Panc1 (cell line): ENCODE data around the gene LCN1. TPM values are rescaled to one million over a fixed set of nuclear protein-coding genes. Genes with fewer than 3 reads are reported as not detected.

Experiments used
- ATAC-seq: fragments of 200-7000 bp; cut with Tn5 transposase; 2 replicates; pipeline ENCODE4 v1.9.1; 2020; ENCODE audit warnings: mild to moderate bottlenecking, moderate library complexity
- BruUV-seq: library from RNA; stranded (reverse); fragments of 400-500 nt; replicated peaks from 2 replicates; lab custom pipeline; 2021; lab: Mats Ljungman, UMichigan
- CTCF ChIA-PET: fragments of 300-600 bp; sonication (Branson Sonifier 250); formaldehyde crosslinking; loops from one replicate; lab custom pipeline; 2022; ENCODE audit warnings: antibody characterized with exemption; lab: Charles Lee
- POLR2A ChIA-PET: fragments of 300-600 bp; sonication (Branson Sonifier 250); formaldehyde crosslinking; loops from one replicate; lab custom pipeline; 2022; ENCODE audit warnings: antibody characterized with exemption; lab: Charles Lee
- DNase-seq: peaks from one replicate; pipeline ENCODE4 v3.0.0-alpha.2; 2010; ENCODE audit warnings: low read depth, low spot score
- H3K27ac ChIP-seq: 2 replicates; pipeline ENCODE4 v1.5.1; 2011; ENCODE audit warnings: mild to moderate bottlenecking, low read length, inconsistent platforms
- H3K27me3 ChIP-seq: fragments of 200-500 bp; sonication (Bioruptor generic); 2 replicates; pipeline ENCODE4 v1.6.0; 2014; ENCODE audit warnings: low read length, inconsistent platforms; ENCODE audit not compliant: control insufficient read depth, insufficient read depth
- H3K36me3 ChIP-seq: fragments of 200-500 bp; sonication (Bioruptor generic); 2 replicates; pipeline ENCODE4 v1.5.1; 2014; ENCODE audit warnings: inconsistent platforms, mild to moderate bottlenecking, low read length, moderate library complexity; ENCODE audit not compliant: control insufficient read depth, insufficient read depth
- H3K4me1 ChIP-seq: 2 replicates; pipeline ENCODE4 v1.5.1; 2011; ENCODE audit warnings: inconsistent platforms, mild to moderate bottlenecking, low read length, moderate library complexity; ENCODE audit not compliant: control insufficient read depth, insufficient read depth
- H3K4me3 ChIP-seq, 2 experiments: 2 replicates each; pipeline ENCODE4 v1.5.1; 2011 to 2012; ENCODE audit warnings: low read depth in 2 of 2, low read length in 2 of 2, mild to moderate bottlenecking in 2 of 2, inconsistent platforms in 1 of 2, moderate library complexity in 1 of 2
- H3K9me3 ChIP-seq: fragments of 200-500 bp; sonication (Bioruptor generic); 2 replicates; pipeline ENCODE4 v1.5.1; 2014; ENCODE audit warnings: low read depth, mild to moderate bottlenecking, inconsistent platforms, low read length, moderate library complexity; ENCODE audit not compliant: control insufficient read depth, insufficient read depth
- CTCF ChIP-seq: fragments of 450-650 bp; IDR thresholded peaks from 2 replicates; pipeline ENCODE4 v1.5.1; 2017; ENCODE audit warnings: mild to moderate bottlenecking
- POLR2AphosphoS5 ChIP-seq: IDR thresholded peaks from 2 replicates; pipeline ENCODE4 v1.6.1; 2012; ENCODE audit warnings: mild to moderate bottlenecking, low read depth, low read length, moderate library complexity
- REST ChIP-seq, 2 experiments: IDR thresholded peaks; 2 replicates each; pipeline ENCODE4 v1.6.1; 2011 to 2012; ENCODE audit warnings: low read depth in 2 of 2, control low read depth in 1 of 2, low read length in 1 of 2, mild to moderate bottlenecking in 1 of 2, moderate library complexity in 1 of 2; ENCODE audit not compliant: insufficient read depth in 1 of 2
- SIN3A ChIP-seq: IDR thresholded peaks from 2 replicates; pipeline ENCODE4 v1.6.1; 2012; ENCODE audit warnings: low read depth, mild to moderate bottlenecking, low read length, moderate library complexity, borderline replicate concordance; ENCODE audit not compliant: insufficient read depth
- TCF7L2 ChIP-seq: IDR thresholded peaks from 2 replicates; pipeline ENCODE4 v1.6.1; 2011; ENCODE audit warnings: mild to moderate bottlenecking, low read depth, low read length, inconsistent platforms
- in situ Hi-C: cut with HindIII; loops from 2 replicates; pipeline ENCODE4 v1.10.0; 2016; ENCODE audit warnings: low sequenced_read_pairs, low pct_unique_long_range_greater_than_20kb
- intact Hi-C: fragments of 100-400 bp; cut with micrococcal nuclease; formaldehyde crosslinking; loops from one replicate; pipeline ENCODE4 v1.10.0; 2022; ENCODE audit not compliant: unreplicated experiment
- total RNA-seq: library from RNA; stranded (reverse); gene quantifications from one replicate; pipeline ENCODE4 v1.2.1, GENCODE V29; 2021; ENCODE audit not compliant: unreplicated experiment

Gene LCN1
- total RNA-seq, 1 experiment from 2014 or later = not detected

GRCh38 chr9:135507104-135508035, 13.9 kb upstream of the LCN1 start:
- intact Hi-C loops = no loop called here

More at GRCh38 chr9:135507104-135508035, 13.9 kb upstream of the LCN1 start:
- H3K27ac ChIP-seq = no peak overlapping the region
- in situ Hi-C loops = no loop called here
- H3K36me3 ChIP-seq = no peaks in the 10 kb centered on the region
- no peaks in the 10 kb centered on the region for H3K4me1 ChIP-seq
- TF ChIP-seq SIN3A = no peak
- TF ChIP-seq REST (IDR thresholded peaks at IDR 0.05; ENCODE audit: insufficient read depth in 1 of 2, low read depth in 2 of 2, low read length in 1 of 2) = no peak
- no peak for TF ChIP-seq TCF7L2
- TF ChIP-seq CTCF = no peak
- TF ChIP-seq POLR2AphosphoS5 = no peak
- H3K27me3 ChIP-seq = no peaks in the 10 kb centered on the region
- BruUV-seq = no TSS peak
- ChIA-PET POLR2A (no interaction called here), CTCF (no interaction called here)
- no peak overlapping the region for H3K4me3 ChIP-seq
- DNase-seq (no peak), ATAC-seq (no peak)
- no peaks in the 10 kb centered on the region for H3K9me3 ChIP-seq
